WTC11 (cell line): ENCODE measurements around the gene SERF2.

Source experiments
- ATF6 ChIP-seq: sonication (generic); formaldehyde crosslinking; IDR thresholded peaks from 2 replicates; pipeline ENCODE4 v1.8.1; 2023; ENCODE audit warnings: mild to moderate bottlenecking, missing genetic modification reagents
- HMGXB4 ChIP-seq: sonication (generic); formaldehyde crosslinking; IDR thresholded peaks from 2 replicates; pipeline ENCODE4 v1.8.1; 2023; ENCODE audit warnings: mild to moderate bottlenecking, moderate library complexity, missing genetic modification reagents
- IRF2 ChIP-seq: sonication (generic); formaldehyde crosslinking; IDR thresholded peaks from 2 replicates; pipeline ENCODE4 v1.8.0; 2022; ENCODE audit warnings: low read depth, missing genetic modification reagents, borderline replicate concordance
- NFYB ChIP-seq: sonication (generic); formaldehyde crosslinking; conservative IDR thresholded peaks from 2 replicates; pipeline ENCODE4 v1.8.0; 2022; ENCODE audit warnings: low read depth, missing genetic modification reagents
- NR1H2 ChIP-seq: sonication (generic); formaldehyde crosslinking; IDR thresholded peaks from 2 replicates; pipeline ENCODE4 v1.9.0; 2021; ENCODE audit warnings: mild to moderate bottlenecking, moderate library complexity, missing genetic modification reagents
- PRDM15 ChIP-seq: sonication (generic); formaldehyde crosslinking; IDR thresholded peaks from 2 replicates; pipeline ENCODE4 v1.8.0; 2022; ENCODE audit warnings: missing genetic modification reagents
- TEAD1 ChIP-seq: sonication (generic); formaldehyde crosslinking; IDR thresholded peaks from 2 replicates; pipeline ENCODE4 v1.8.0; 2022; ENCODE audit warnings: mild to moderate bottlenecking, missing genetic modification reagents
- USF1 ChIP-seq: sonication (generic); formaldehyde crosslinking; IDR thresholded peaks from 2 replicates; pipeline ENCODE4 v1.8.0; 2022; ENCODE audit warnings: mild to moderate bottlenecking, missing genetic modification reagents
- ZNF232 ChIP-seq: sonication (generic); formaldehyde crosslinking; IDR thresholded peaks from 2 replicates; pipeline ENCODE4 v1.8.0; 2022; ENCODE audit warnings: mild to moderate bottlenecking, missing genetic modification reagents
- TF ChIP-seq, protein P1 (sequence below): fragments of 200-600 bp; IDR thresholded peaks from 2 replicates; pipeline ENCODE4 v1.8.0; 2022; ENCODE audit warnings: antibody characterized with exemption
- TF ChIP-seq, protein P2 (sequence below): fragments of 250-450 bp; sonication (Bioruptor Pico); IDR thresholded peaks from 2 replicates; pipeline ENCODE4 v1.8.0; 2021; ENCODE audit warnings: mild to moderate bottlenecking
- TF ChIP-seq, protein P3 (sequence below): sonication (generic); formaldehyde crosslinking; IDR thresholded peaks from 2 replicates; pipeline ENCODE4 v1.8.1; 2023; ENCODE audit warnings: mild to moderate bottlenecking, missing genetic modification reagents, moderate library complexity
- TF ChIP-seq, protein P4 (sequence below): sonication (generic); formaldehyde crosslinking; IDR thresholded peaks from 2 replicates; pipeline ENCODE4 v1.8.1; 2023; ENCODE audit warnings: mild to moderate bottlenecking, missing genetic modification reagents

DNA sequence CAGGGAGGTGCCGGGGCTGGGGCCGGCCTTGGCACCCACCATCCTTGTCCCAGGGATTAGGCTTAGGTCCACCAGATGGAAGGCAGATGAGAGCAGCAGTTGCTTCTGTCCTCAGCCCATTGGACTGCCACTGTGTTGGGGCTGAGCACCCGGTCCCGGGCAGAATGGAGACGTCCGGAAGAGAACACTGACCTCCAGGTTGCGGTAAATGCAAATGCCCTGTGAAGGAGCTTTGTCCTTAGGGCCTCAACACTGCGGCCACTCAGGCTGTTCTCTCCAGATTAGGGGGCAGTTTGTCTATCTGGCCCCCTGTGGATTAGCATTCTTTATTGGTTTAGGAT lies 7.8 kb downstream of the SERF2 start, which contains the start of gene SERINC4:
- TF ChIP-seq, protein P1, sequence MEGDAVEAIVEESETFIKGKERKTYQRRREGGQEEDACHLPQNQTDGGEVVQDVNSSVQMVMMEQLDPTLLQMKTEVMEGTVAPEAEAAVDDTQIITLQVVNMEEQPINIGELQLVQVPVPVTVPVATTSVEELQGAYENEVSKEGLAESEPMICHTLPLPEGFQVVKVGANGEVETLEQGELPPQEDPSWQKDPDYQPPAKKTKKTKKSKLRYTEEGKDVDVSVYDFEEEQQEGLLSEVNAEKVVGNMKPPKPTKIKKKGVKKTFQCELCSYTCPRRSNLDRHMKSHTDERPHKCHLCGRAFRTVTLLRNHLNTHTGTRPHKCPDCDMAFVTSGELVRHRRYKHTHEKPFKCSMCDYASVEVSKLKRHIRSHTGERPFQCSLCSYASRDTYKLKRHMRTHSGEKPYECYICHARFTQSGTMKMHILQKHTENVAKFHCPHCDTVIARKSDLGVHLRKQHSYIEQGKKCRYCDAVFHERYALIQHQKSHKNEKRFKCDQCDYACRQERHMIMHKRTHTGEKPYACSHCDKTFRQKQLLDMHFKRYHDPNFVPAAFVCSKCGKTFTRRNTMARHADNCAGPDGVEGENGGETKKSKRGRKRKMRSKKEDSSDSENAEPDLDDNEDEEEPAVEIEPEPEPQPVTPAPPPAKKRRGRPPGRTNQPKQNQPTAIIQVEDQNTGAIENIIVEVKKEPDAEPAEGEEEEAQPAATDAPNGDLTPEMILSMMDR = no peak
- TF ChIP-seq ZNF232 (CRISPR knock-in tag) (no peak), TEAD1 (no peak), PRDM15 (CRISPR knock-in tag) (no peak), NFYB (CRISPR knock-in tag) (no peak), NR1H2 (CRISPR knock-in tag) (no peak), IRF2 (CRISPR knock-in tag) (no peak), ATF6 (no peak), HMGXB4 (CRISPR knock-in tag) (no peak), USF1 (CRISPR knock-in tag) (no peak)
- TF ChIP-seq, protein P2, sequence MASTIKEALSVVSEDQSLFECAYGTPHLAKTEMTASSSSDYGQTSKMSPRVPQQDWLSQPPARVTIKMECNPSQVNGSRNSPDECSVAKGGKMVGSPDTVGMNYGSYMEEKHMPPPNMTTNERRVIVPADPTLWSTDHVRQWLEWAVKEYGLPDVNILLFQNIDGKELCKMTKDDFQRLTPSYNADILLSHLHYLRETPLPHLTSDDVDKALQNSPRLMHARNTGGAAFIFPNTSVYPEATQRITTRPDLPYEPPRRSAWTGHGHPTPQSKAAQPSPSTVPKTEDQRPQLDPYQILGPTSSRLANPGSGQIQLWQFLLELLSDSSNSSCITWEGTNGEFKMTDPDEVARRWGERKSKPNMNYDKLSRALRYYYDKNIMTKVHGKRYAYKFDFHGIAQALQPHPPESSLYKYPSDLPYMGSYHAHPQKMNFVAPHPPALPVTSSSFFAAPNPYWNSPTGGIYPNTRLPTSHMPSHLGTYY = no peak
- TF ChIP-seq, protein P3, sequence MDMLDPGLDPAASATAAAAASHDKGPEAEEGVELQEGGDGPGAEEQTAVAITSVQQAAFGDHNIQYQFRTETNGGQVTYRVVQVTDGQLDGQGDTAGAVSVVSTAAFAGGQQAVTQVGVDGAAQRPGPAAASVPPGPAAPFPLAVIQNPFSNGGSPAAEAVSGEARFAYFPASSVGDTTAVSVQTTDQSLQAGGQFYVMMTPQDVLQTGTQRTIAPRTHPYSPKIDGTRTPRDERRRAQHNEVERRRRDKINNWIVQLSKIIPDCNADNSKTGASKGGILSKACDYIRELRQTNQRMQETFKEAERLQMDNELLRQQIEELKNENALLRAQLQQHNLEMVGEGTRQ = no peak
- TF ChIP-seq, protein P4, sequence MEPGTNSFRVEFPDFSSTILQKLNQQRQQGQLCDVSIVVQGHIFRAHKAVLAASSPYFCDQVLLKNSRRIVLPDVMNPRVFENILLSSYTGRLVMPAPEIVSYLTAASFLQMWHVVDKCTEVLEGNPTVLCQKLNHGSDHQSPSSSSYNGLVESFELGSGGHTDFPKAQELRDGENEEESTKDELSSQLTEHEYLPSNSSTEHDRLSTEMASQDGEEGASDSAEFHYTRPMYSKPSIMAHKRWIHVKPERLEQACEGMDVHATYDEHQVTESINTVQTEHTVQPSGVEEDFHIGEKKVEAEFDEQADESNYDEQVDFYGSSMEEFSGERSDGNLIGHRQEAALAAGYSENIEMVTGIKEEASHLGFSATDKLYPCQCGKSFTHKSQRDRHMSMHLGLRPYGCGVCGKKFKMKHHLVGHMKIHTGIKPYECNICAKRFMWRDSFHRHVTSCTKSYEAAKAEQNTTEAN = no peak
